RWPE2 (cell line): ENCODE measurements around the gene ACAA2.
A peak's percentile ranks its signal among the peaks of the same experiment; 100 is the strongest.

Experiments used
- ATAC-seq: fragments of 200-7000 bp; cut with Tn5 transposase; 3 replicates; pipeline ENCODE4 v1.9.1; 2021; ENCODE audit warnings: low read depth
- DNase-seq: peaks from one replicate; pipeline ENCODE4 v3.0.0-alpha.2; 2020; ENCODE audit warnings: low spot score
- H3K27ac ChIP-seq: fragments of 450-650 bp; 2 replicates; pipeline ENCODE4 v1.5.1; 2017; ENCODE audit warnings: mild to moderate bottlenecking; ENCODE audit not compliant: poor library complexity, severe bottlenecking
- H3K27me3 ChIP-seq: fragments of 250-450 bp; sonication (Bioruptor Pico); 2 replicates; pipeline ENCODE4 v1.5.1; 2021; ENCODE audit warnings: mild to moderate bottlenecking, moderate library complexity; ENCODE audit not compliant: insufficient read depth, poor library complexity, severe bottlenecking
- H3K36me3 ChIP-seq: fragments of 250-450 bp; sonication (Bioruptor Pico); 2 replicates; pipeline ENCODE4 v1.5.1; 2020; ENCODE audit warnings: low read depth, mild to moderate bottlenecking, moderate library complexity
- H3K4me1 ChIP-seq: fragments of 250-450 bp; sonication (Bioruptor Pico); 2 replicates; pipeline ENCODE4 v1.5.1; 2021; ENCODE audit warnings: mild to moderate bottlenecking, moderate library complexity; ENCODE audit not compliant: insufficient read depth, poor library complexity, severe bottlenecking
- H3K4me3 ChIP-seq: fragments of 250-450 bp; sonication (Bioruptor Pico); 2 replicates; pipeline ENCODE4 v1.5.1; 2021; ENCODE audit warnings: mild to moderate bottlenecking, moderate library complexity; ENCODE audit not compliant: severe bottlenecking
- H3K9me3 ChIP-seq: fragments of 250-450 bp; sonication (Bioruptor Pico); 2 replicates; pipeline ENCODE4 v1.5.1; 2021; ENCODE audit warnings: mild to moderate bottlenecking, moderate library complexity; ENCODE audit not compliant: severe bottlenecking
- TF ChIP-seq, protein P1 (sequence below): fragments of 450-650 bp; IDR thresholded peaks from one replicate; pipeline ENCODE4 v1.5.1; 2017; ENCODE audit warnings: mild to moderate bottlenecking, moderate library complexity; ENCODE audit not compliant: poor library complexity, severe bottlenecking

The ACAA2 gene

GRCh38 chr18:49854681-49855080 lies 41.3 kb upstream of the ACAA2 start:
- TF ChIP-seq, protein P1, sequence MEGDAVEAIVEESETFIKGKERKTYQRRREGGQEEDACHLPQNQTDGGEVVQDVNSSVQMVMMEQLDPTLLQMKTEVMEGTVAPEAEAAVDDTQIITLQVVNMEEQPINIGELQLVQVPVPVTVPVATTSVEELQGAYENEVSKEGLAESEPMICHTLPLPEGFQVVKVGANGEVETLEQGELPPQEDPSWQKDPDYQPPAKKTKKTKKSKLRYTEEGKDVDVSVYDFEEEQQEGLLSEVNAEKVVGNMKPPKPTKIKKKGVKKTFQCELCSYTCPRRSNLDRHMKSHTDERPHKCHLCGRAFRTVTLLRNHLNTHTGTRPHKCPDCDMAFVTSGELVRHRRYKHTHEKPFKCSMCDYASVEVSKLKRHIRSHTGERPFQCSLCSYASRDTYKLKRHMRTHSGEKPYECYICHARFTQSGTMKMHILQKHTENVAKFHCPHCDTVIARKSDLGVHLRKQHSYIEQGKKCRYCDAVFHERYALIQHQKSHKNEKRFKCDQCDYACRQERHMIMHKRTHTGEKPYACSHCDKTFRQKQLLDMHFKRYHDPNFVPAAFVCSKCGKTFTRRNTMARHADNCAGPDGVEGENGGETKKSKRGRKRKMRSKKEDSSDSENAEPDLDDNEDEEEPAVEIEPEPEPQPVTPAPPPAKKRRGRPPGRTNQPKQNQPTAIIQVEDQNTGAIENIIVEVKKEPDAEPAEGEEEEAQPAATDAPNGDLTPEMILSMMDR, result no peak
- H3K27me3 ChIP-seq, result no peaks in the 10 kb centered on the region
- no peak for ATAC-seq
- no peaks in the 10 kb centered on the region for H3K9me3 ChIP-seq
- H3K4me3 ChIP-seq, result no peak overlapping the region
- DNase-seq, result no peak
- H3K4me1 ChIP-seq, result peaks cover 15% of the 10 kb centered on the region
- no peak overlapping the region for H3K27ac ChIP-seq
- H3K36me3 ChIP-seq, result no peaks in the 10 kb centered on the region

GRCh38 chr18:49853436-49853835 lies 40.1 kb upstream of the ACAA2 start:
- Histone ChIP-seq H3K36me3 (no peaks in the 10 kb centered on the region), H3K9me3 (no peaks in the 10 kb centered on the region), H3K4me3 (no peak overlapping the region), H3K27me3 (no peaks in the 10 kb centered on the region), H3K27ac (no peak overlapping the region), H3K4me1 (peaks cover 20% of the 10 kb centered on the region)
- no peak for ATAC-seq
- no peak for DNase-seq
- TF ChIP-seq, protein P1, result no peak

DNA sequence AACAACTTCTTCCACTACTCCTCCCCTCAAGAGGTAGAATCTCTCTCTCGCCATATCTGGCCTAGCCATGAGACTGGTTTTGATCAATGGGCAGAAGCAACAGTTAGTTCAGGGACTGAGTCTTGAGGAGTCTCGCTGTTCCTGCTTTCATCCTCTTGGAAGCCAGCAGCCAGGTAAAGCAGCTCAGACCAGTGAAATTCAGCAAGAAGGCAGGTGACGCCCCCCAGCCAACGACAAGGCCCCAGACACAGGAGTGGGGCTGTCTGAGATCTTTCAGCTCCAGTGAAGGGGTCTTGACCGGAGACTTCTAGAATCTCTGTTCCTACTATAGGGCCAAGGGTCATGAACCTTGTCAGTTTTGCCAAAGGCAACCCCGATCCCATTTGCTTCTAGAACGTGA lies 39.7 kb upstream of the ACAA2 start:
- TF ChIP-seq, protein P1, result no peak
- Histone ChIP-seq H3K36me3 (no peaks in the 10 kb centered on the region), H3K27me3 (no peaks in the 10 kb centered on the region), H3K9me3 (no peaks in the 10 kb centered on the region), H3K4me3 (no peak overlapping the region), H3K4me1 (peaks cover 20% of the 10 kb centered on the region), H3K27ac (no peak overlapping the region)
- no peak for DNase-seq
- no peak for ATAC-seq

DNA sequence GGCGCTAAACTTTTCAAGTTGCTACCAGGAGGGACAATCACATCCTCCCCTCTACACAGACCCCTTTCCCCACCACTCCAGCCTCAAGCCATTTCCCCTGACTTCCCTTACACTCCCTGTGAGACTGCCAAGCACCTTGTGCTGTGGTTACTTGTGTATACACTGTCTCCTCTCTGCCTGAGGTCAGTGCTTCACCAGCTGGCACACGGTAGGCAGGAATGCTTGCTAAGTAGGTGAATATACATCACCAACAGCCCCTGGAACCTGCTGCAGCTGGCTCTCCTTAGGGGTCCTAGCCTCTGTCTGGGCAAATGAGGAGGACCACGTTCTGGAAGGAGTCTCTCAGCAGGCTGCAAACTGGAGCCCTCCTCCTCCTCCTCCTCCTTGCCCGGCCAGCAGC lies 38.3 kb upstream of the ACAA2 start:
- DNase-seq, result no peak
- TF ChIP-seq, protein P1, result no peak
- Histone ChIP-seq H3K27ac (no peak overlapping the region), H3K27me3 (no peaks in the 10 kb centered on the region), H3K36me3 (no peaks in the 10 kb centered on the region), H3K9me3 (no peaks in the 10 kb centered on the region), H3K4me1 (peaks cover 20% of the 10 kb centered on the region), H3K4me3 (no peak overlapping the region)
- no peak for ATAC-seq

GRCh38 chr18:49850636-49851035 lies 37.3 kb upstream of the ACAA2 start:
- H3K9me3 ChIP-seq, result no peaks in the 10 kb centered on the region
- TF ChIP-seq, protein P1, result no peak
- DNase-seq (no peak), ATAC-seq (no peak)
- peak overlapping the region; percentile 88 for H3K27ac ChIP-seq
- no peaks in the 10 kb centered on the region for H3K36me3 ChIP-seq
- no peaks in the 10 kb centered on the region for H3K27me3 ChIP-seq
- no peak overlapping the region for H3K4me3 ChIP-seq
- H3K4me1 ChIP-seq, result peaks cover 20% of the 10 kb centered on the region
